ENCODE data around the gene SLC25A19.

DNA sequence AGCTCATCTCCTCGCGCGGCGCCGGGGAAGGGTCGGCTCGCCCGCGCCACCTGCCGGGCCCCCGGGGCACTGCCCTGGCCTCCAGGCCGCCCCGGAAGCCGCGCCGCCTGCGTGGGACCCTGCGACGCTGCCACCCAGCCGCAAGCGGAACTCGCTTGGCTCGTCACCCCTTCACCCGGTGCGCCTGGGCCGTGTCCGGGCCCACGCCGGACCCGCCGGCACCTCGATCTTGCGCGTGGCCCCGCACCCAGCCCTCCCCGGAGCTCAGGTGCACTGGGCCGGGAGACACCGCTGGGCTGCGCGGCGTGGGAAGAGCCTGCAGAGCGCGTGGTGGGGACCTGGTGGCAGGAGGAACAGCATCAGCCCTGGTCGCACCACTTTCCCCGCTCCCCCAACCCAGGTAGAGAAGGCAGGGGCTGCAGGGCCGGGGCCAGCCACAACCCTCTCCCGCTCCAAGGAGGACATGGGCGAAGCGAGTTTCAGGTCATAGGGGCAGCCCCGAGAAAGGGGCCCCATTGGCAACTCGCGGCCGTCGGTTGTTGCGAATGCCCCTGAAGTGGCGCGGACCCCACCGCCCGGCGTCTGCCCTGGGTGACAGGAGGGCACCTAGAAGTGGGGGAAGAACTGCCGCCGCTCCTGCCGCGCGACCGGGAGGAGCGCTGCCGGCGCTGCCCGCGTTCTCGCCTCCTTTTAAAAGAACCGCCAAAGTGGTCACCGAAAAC, 17.8 kb downstream of the SLC25A19 start:
- no peak for TF ChIP-seq EZH2phosphoT487 (IDR thresholded peaks at IDR 0.05; ENCODE audit: insufficient read depth, low read depth)
- TF ChIP-seq EZH2 (IDR thresholded peaks at IDR 0.05; ENCODE audit: insufficient read depth, poor library complexity, severe bottlenecking): no peak
